HG03521 (cell line): ENCODE measurements around the gene BTNL2.
"Not testable (repeated sequence)": the region's sequence is repeated elsewhere in the genome, so short reads cannot be mapped to it uniquely, and the experiment has no call there.

ENCODE experiments used
- ATAC-seq: cut with Tn5 transposase; IDR thresholded peaks from one replicate; pipeline ENCODE4 v1.9.1; 2021; ENCODE audit warnings: mild to moderate bottlenecking, moderate library complexity; ENCODE audit not compliant: unreplicated experiment

Gene BTNL2

GRCh38 chr6:32371229-32371628, 35.8 kb downstream of the BTNL2 start:
- ATAC-seq: no peak

GRCh38 chr6:32370505-32370904, 36.5 kb downstream of the BTNL2 start:
- ATAC-seq: no peak

- no peak for ATAC-seq
These were observed 37.3 kb downstream of the BTNL2 start for GRCh38 chr6:32369660-32370059.

GRCh38 chr6:32367644-32368043, 39.3 kb downstream of the BTNL2 start:
- ATAC-seq: no peak

- not testable (repeated sequence) for ATAC-seq
These were observed 47.8 kb downstream of the BTNL2 start for GRCh38 chr6:32359225-32359624.

- ATAC-seq: not testable (repeated sequence)
These were observed 48.4 kb downstream of the BTNL2 start for GRCh38 chr6:32358548-32358947.

- no peak for ATAC-seq
These were observed 52.0 kb downstream of the BTNL2 start for GRCh38 chr6:32355018-32355417.

GRCh38 chr6:32353348-32353747, 53.6 kb downstream of the BTNL2 start:
- no peak for ATAC-seq
